GM12801 (cell line): ENCODE measurements around the gene DEDD.

Experiments used
- CTCF ChIP-seq: IDR thresholded peaks from one replicate; pipeline ENCODE4 v1.5.1; 2011; ENCODE audit warnings: control low read depth; ENCODE audit not compliant: insufficient read length; ENCODE audit errors: extremely low read depth

The DEDD gene

GRCh38 chr1:161132410-161133219 is at the start of gene DEDD:
TSS of gene DEDD (minus strand) at chr1:161132667. CDS start at chr1:161124462, 8,205 bp downstream.
- TF ChIP-seq CTCF: no peak

GRCh38 chr1:161182214-161182613 is 49.7 kb upstream of the DEDD start:
- no peak for TF ChIP-seq CTCF

GRCh38 chr1:161180639-161181038 is 48.2 kb upstream of the DEDD start:
- no peak for TF ChIP-seq CTCF

- no peak for TF ChIP-seq CTCF
Measured at GRCh38 chr1:161179698-161180097, 47.2 kb upstream of the DEDD start.

GRCh38 chr1:161177936-161178244 is 45.4 kb upstream of the DEDD start:
- no peak for TF ChIP-seq CTCF

GRCh38 chr1:161177112-161177935 is 44.9 kb upstream of the DEDD start, which contains the start of gene B4GALT3:
TSS of gene B4GALT3 (minus strand) at chr1:161177507. CDS start at chr1:161176060, 1,447 bp downstream.
- TF ChIP-seq CTCF: no peak

GRCh38 chr1:161176468-161177111 is 44.1 kb upstream of the DEDD start:
- no peak for TF ChIP-seq CTCF
